GM06990 (cell line): ENCODE measurements around the gene HTR1B.

Source experiments
- DNase-seq: peaks from one replicate; pipeline ENCODE4 v3.0.0-alpha.2; 2011; ENCODE audit not compliant: insufficient read length; ENCODE audit errors: extremely low read depth
- H3K27me3 ChIP-seq: replicated peaks from 2 replicates; pipeline ENCODE4 v1.6.0; 2011; ENCODE audit warnings: low read length; ENCODE audit not compliant: control insufficient read depth, insufficient read depth
- H3K36me3 ChIP-seq: 2 replicates; pipeline ENCODE4 v1.5.1; 2011; ENCODE audit warnings: low read length; ENCODE audit not compliant: control insufficient read depth, insufficient read depth
- H3K4me3 ChIP-seq: replicated peaks from 2 replicates; pipeline ENCODE4 v1.5.1; 2011; ENCODE audit warnings: low read depth, mild to moderate bottlenecking, control low read depth, low read length
- TF ChIP-seq, protein P1 (sequence below): IDR thresholded peaks from 2 replicates; pipeline ENCODE4 v1.5.1; 2011; ENCODE audit warnings: low read length, control low read depth, mild to moderate bottlenecking, inconsistent platforms; ENCODE audit not compliant: insufficient read depth, poor library complexity, severe bottlenecking

HTR1B gene

GRCh38 chr6:77487808-77488425, 24.6 kb upstream of the HTR1B start:
- no peaks in the 10 kb centered on the region for H3K36me3 ChIP-seq
- H3K27me3 ChIP-seq = no peaks in the 10 kb centered on the region
- TF ChIP-seq, protein P1, sequence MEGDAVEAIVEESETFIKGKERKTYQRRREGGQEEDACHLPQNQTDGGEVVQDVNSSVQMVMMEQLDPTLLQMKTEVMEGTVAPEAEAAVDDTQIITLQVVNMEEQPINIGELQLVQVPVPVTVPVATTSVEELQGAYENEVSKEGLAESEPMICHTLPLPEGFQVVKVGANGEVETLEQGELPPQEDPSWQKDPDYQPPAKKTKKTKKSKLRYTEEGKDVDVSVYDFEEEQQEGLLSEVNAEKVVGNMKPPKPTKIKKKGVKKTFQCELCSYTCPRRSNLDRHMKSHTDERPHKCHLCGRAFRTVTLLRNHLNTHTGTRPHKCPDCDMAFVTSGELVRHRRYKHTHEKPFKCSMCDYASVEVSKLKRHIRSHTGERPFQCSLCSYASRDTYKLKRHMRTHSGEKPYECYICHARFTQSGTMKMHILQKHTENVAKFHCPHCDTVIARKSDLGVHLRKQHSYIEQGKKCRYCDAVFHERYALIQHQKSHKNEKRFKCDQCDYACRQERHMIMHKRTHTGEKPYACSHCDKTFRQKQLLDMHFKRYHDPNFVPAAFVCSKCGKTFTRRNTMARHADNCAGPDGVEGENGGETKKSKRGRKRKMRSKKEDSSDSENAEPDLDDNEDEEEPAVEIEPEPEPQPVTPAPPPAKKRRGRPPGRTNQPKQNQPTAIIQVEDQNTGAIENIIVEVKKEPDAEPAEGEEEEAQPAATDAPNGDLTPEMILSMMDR = no peak
- no peak for DNase-seq
- H3K4me3 ChIP-seq = no peak overlapping the region

DNA sequence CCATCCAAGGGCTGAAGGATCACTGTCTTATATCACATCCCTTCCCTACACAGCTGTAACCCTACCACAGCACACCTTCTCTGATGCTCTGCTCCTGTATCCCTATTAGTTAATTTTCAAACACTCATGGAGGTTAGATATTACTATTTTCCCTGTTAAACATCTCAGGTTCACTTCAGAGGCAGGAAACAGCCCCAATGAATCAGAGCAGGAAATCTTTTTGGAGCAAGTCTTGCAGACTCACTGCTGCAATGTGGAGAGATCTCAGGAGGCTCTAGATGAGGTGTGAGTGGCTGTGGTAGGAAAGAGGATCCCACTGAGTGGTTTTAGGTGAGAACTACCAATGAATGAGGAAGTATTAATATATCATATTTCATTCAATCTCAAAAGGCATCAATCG, 19.7 kb upstream of the HTR1B start:
- H3K4me3 ChIP-seq = no peak overlapping the region
- TF ChIP-seq, protein P1 = no peak
- DNase-seq = no peak
- no peaks in the 10 kb centered on the region for H3K36me3 ChIP-seq
- H3K27me3 ChIP-seq = no peaks in the 10 kb centered on the region

DNA sequence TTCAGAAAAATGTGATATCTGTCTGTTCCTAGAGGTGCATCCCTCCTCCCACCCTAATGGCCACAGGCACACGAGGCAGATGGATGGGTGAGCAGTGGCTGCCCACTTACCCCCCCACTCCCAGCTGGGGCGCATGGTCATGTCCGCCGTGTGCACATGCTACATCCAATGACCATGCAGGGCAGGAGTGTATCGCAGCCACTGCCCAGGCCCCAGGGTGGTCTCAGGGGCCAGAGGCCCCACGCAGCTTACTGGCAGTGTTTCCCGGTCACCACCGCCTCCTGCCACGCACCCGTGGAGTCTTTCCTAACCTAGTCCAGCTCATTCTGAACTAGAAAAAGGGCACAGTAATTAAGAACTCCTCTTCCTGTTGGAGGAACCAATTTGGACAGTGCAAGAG, 11.7 kb upstream of the HTR1B start:
- DNase-seq = no peak
- TF ChIP-seq, protein P1 = no peak
- no peak overlapping the region for H3K4me3 ChIP-seq
- H3K36me3 ChIP-seq = no peaks in the 10 kb centered on the region
- no peaks in the 10 kb centered on the region for H3K27me3 ChIP-seq

GRCh38 chr6:77474286-77474956, 11.1 kb upstream of the HTR1B start:
- peak overlapping the region; percentile 31 for H3K4me3 ChIP-seq
- H3K27me3 ChIP-seq = no peaks in the 10 kb centered on the region
- TF ChIP-seq, protein P1 = no peak
- H3K36me3 ChIP-seq = no peaks in the 10 kb centered on the region
- DNase-seq = no peak

- H3K36me3 ChIP-seq = no peaks in the 10 kb centered on the region
- H3K4me3 ChIP-seq = no peak overlapping the region
- TF ChIP-seq, protein P1 = no peak
- H3K27me3 ChIP-seq = no peaks in the 10 kb centered on the region
- DNase-seq = no peak
These were observed 7.7 kb upstream of the HTR1B start for GRCh38 chr6:77470983-77471382.
